Thoracic aorta (tissue), 2 donors: ENCODE results near the gene GATA6. TPM values are rescaled to one million over a fixed set of nuclear protein-coding genes. Genes with fewer than 3 reads are reported as not detected.

Source experiments
- ATAC-seq: fragments of 150-250 bp; one replicate; pipeline ENCODE4 v1.8.0; 2017; ENCODE audit warnings: low read depth; ENCODE audit not compliant: insufficient number of reproducible peaks, low FRiP score
- DNase-seq: peaks from one replicate; pipeline ENCODE4 v3.0.0-alpha.2; 2020; ENCODE audit warnings: low spot score
- H3K27ac ChIP-seq, 2 donors: fragments of 200-600 bp; sonication (generic); 1 replicate in 1 of 2; 2 replicates in 1 of 2; pipeline ENCODE4 v1.5.1; 2016; ENCODE audit warnings: mild to moderate bottlenecking in 2 of 2, moderate library complexity in 2 of 2
- H3K27me3 ChIP-seq: fragments of 200-600 bp; sonication (generic); replicated peaks from 2 replicates; pipeline ENCODE4 v1.6.0; 2016; ENCODE audit warnings: mild to moderate bottlenecking; ENCODE audit not compliant: insufficient read depth
- H3K36me3 ChIP-seq: fragments of 200-600 bp; sonication (generic); one replicate; pipeline ENCODE4 v1.5.1; 2016
- H3K4me1 ChIP-seq, 2 donors: fragments of 200-600 bp; sonication (generic); 1 replicate in 1 of 2; 2 replicates in 1 of 2; pipeline versions ENCODE4 v1.5.1 to v1.6.0; 2016; ENCODE audit warnings: low read depth in 2 of 2, mild to moderate bottlenecking in 1 of 2; ENCODE audit not compliant: control insufficient read depth in 1 of 2
- H3K4me3 ChIP-seq: fragments of 200-600 bp; sonication (generic); 2 replicates; pipeline ENCODE4 v1.5.1; 2016; ENCODE audit warnings: mild to moderate bottlenecking
- H3K9me3 ChIP-seq: fragments of 200-600 bp; sonication (generic); 2 replicates; pipeline ENCODE4 v1.5.1; 2016
- CTCF ChIP-seq: fragments of 200-600 bp; sonication (generic); IDR thresholded peaks from one replicate; pipeline ENCODE4 v1.5.1; 2019; ENCODE audit warnings: antibody characterized with exemption
- total RNA-seq, 2 donors: library from RNA; depleted of rRNA; stranded (reverse); fragments of >200 nt; gene quantifications; one replicate each; pipeline versions ENCODE4 v1.1.0 to v1.2.3, GENCODE V29; 2016

Gene GATA6
- total RNA-seq, 2 donors from 2014 or later = 92.7 to 92.8 TPM

GRCh38 chr18:22172594-22173049, 3.2 kb downstream of the GATA6 start:
- no peaks in the 10 kb centered on the region for H3K27me3 ChIP-seq
- peak overlapping the region; percentile 100 for H3K4me3 ChIP-seq
- peaks cover 21% of the 10 kb centered on the region for H3K36me3 ChIP-seq
- no peak for DNase-seq
- no peaks in the 10 kb centered on the region for H3K9me3 ChIP-seq
- no peak for TF ChIP-seq CTCF
- ATAC-seq = no peak
- no peaks in the 10 kb centered on the region for H3K4me1 ChIP-seq
- H3K27ac ChIP-seq = peak overlapping the region; percentile 87 to 95

GRCh38 chr18:22173221-22173927, 4.0 kb downstream of the GATA6 start:
- H3K9me3 ChIP-seq = no peaks in the 10 kb centered on the region
- ATAC-seq (no peak), DNase-seq (no peak)
- TF ChIP-seq CTCF = no peak
- peak overlapping the region; percentile 87 to 95 for H3K27ac ChIP-seq
- H3K27me3 ChIP-seq = no peaks in the 10 kb centered on the region
- peaks cover 21% of the 10 kb centered on the region for H3K36me3 ChIP-seq
- H3K4me1 ChIP-seq = peaks cover 0 to 1% of the 10 kb centered on the region in 2 donors
- peak overlapping the region; percentile 100 for H3K4me3 ChIP-seq

- H3K27me3 ChIP-seq = no peaks in the 10 kb centered on the region
- TF ChIP-seq CTCF = no peak
- ATAC-seq = no peak
- H3K36me3 ChIP-seq = peaks cover 21% of the 10 kb centered on the region
- H3K27ac ChIP-seq = peak overlapping the region; percentile 87 to 95
- DNase-seq = no peak
- H3K4me1 ChIP-seq = peaks cover 0 to 7% of the 10 kb centered on the region in 2 donors
- H3K4me3 ChIP-seq = peak overlapping the region; percentile 100
- H3K9me3 ChIP-seq = no peaks in the 10 kb centered on the region
These were observed 4.5 kb downstream of the GATA6 start for GRCh38 chr18:22173928-22174301.

- ATAC-seq = no peak
- Histone ChIP-seq H3K27ac (peak overlapping the region; percentile 87 to 95), H3K36me3 (peaks cover 21% of the 10 kb centered on the region), H3K4me3 (peak overlapping the region; percentile 100), H3K4me1 (peaks cover 6 to 13% of the 10 kb centered on the region in 2 donors), H3K9me3 (no peaks in the 10 kb centered on the region), H3K27me3 (no peaks in the 10 kb centered on the region)
- DNase-seq = no peak
- no peak for TF ChIP-seq CTCF
These were observed 5.2 kb downstream of the GATA6 start for GRCh38 chr18:22174341-22175145.

- no peaks in the 10 kb centered on the region for H3K9me3 ChIP-seq
- peaks cover 11 to 21% of the 10 kb centered on the region in 2 donors for H3K4me1 ChIP-seq
- no peaks in the 10 kb centered on the region for H3K27me3 ChIP-seq
- ATAC-seq = no peak
- peak overlapping the region; percentile 100 for H3K4me3 ChIP-seq
- no peak for DNase-seq
- no peak for TF ChIP-seq CTCF
- peaks cover 21% of the 10 kb centered on the region for H3K36me3 ChIP-seq
- H3K27ac ChIP-seq = peak overlapping the region; percentile 87 to 95
These were observed 6.0 kb downstream of the GATA6 start for GRCh38 chr18:22175346-22175745.
